C4-2B (cell line): ENCODE measurements around the gene NEDD4L.

ENCODE experiments used
- CTCF ChIP-seq: fragments of 450-650 bp; conservative IDR thresholded peaks from 2 replicates; pipeline ENCODE4 v1.5.1; 2017; ENCODE audit warnings: mild to moderate bottlenecking
- ZFX ChIP-seq: fragments of 450-650 bp; IDR thresholded peaks from 2 replicates; pipeline ENCODE4 v1.6.1; 2017

DNA sequence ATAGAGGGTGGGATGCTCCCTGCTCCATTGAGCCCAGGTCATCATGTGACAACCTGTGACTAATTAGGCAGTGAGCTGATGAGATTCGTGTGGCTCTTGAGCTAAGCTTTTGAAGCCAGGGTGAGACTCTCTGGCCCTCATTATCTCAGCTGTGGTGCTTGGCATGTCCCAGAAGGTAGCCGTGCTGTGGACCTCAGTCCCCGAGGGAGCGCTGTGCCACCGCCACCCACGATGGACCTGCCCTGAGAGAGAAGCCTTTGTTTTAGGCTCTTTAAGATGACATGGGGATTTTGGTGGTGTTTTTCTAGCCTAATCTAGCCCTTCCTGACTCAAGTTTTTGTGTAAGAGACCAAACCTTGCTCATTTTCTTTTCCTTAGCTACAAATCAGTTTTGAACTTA, 66.4 kb downstream of the NEDD4L start:
- TF ChIP-seq CTCF (no peak), ZFX (no peak)
